Stomach smooth muscle (tissue), 2 donors: ENCODE results near the gene EEF2KMT.

Experiments used
- H3K27ac ChIP-seq: one replicate; pipeline ENCODE4 v1.7.0; 2013; ENCODE audit warnings: mild to moderate bottlenecking, low read length, inconsistent platforms
- H3K27me3 ChIP-seq, 2 donors: one replicate each; pipeline ENCODE4 v1.7.0; 2013; ENCODE audit warnings: low read length in 2 of 2; ENCODE audit not compliant: insufficient read depth in 2 of 2, control insufficient read depth in 1 of 2
- H3K36me3 ChIP-seq, 2 donors: one replicate each; pipeline ENCODE4 v1.7.0; 2013; ENCODE audit warnings: low read length in 2 of 2; ENCODE audit not compliant: control insufficient read depth in 2 of 2, insufficient read depth in 2 of 2
- H3K4me1 ChIP-seq: one replicate; pipeline ENCODE4 v1.7.0; 2013; ENCODE audit warnings: low read length; ENCODE audit not compliant: control insufficient read depth, insufficient read depth
- H3K4me3 ChIP-seq, 2 donors: one replicate each; pipeline ENCODE4 v1.7.0; 2013; ENCODE audit warnings: low read length in 2 of 2
- H3K9ac ChIP-seq, 2 donors: one replicate each; pipeline ENCODE4 v1.7.0; 2013; ENCODE audit warnings: low read length in 2 of 2, mild to moderate bottlenecking in 1 of 2
- H3K9me3 ChIP-seq, 2 donors: one replicate each; pipeline ENCODE4 v1.7.0; 2013; ENCODE audit warnings: low read length in 2 of 2; ENCODE audit not compliant: control insufficient read depth in 2 of 2
- donor health status: healthy.
- donor health status: Pancreatic carcinoma.

Gene EEF2KMT

GRCh38 chr16:5069048-5069447, 28.5 kb downstream of the EEF2KMT start:
- no peak overlapping the region for H3K27ac ChIP-seq
- H3K36me3 ChIP-seq: no peaks in the 10 kb centered on the region
- H3K9ac ChIP-seq: no peak overlapping the region
- H3K27me3 ChIP-seq: no peaks in the 10 kb centered on the region
- H3K4me1 ChIP-seq: peaks cover 17% of the 10 kb centered on the region
- H3K4me3 ChIP-seq: no peak overlapping the region
- no peaks in the 10 kb centered on the region for H3K9me3 ChIP-seq

GRCh38 chr16:5066511-5066910, 31.1 kb downstream of the EEF2KMT start:
- H3K36me3 ChIP-seq: no peaks in the 10 kb centered on the region
- H3K9me3 ChIP-seq: no peaks in the 10 kb centered on the region
- H3K4me3 ChIP-seq: no peak overlapping the region
- no peak overlapping the region for H3K27ac ChIP-seq
- H3K27me3 ChIP-seq: no peaks in the 10 kb centered on the region
- H3K4me1 ChIP-seq: peaks cover 7% of the 10 kb centered on the region
- no peak overlapping the region for H3K9ac ChIP-seq

GRCh38 chr16:5065813-5066212, 31.8 kb downstream of the EEF2KMT start, which contains the start of gene C16orf89:
Gene C16orf89, minus strand, starts transcription at chr16:5065956. Its CDS starts 48 bp downstream, at chr16:5065908.
- no peak within 1 kb of the TSS for H3K9ac ChIP-seq
- H3K4me1 ChIP-seq: peaks cover 1% of the 10 kb centered on the region
- H3K4me3 ChIP-seq: peak within 1 kb of the TSS in 1 of 2 donors; percentile 52
- no peaks in the 10 kb centered on the region for H3K27me3 ChIP-seq
- no peaks in the 10 kb centered on the region for H3K9me3 ChIP-seq
- no peak within 1 kb of the TSS for H3K27ac ChIP-seq
- no peaks in the 10 kb centered on the region for H3K36me3 ChIP-seq

DNA sequence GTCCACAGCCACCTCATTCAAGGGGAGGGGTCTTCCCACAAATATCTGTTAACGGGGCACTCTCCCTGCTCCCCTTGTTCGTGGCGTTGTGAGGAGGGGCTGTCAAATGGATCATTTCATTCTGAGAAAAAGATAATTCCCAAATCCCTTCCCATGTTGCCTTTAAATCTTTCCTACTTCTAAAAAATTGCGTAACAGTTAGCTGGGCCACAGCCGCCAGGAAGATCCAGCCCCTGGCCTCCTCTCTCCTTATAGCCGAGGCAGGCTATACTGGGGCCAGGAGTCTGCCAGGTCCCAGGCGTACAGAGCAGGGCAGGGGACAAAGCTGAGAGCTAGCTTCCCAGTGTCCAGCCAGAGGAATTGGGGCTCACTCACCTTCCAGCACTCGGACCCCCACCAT, 32.3 kb downstream of the EEF2KMT start:
- no peaks in the 10 kb centered on the region for H3K4me1 ChIP-seq
- H3K9me3 ChIP-seq: no peaks in the 10 kb centered on the region
- no peaks in the 10 kb centered on the region for H3K27me3 ChIP-seq
- no peak overlapping the region for H3K27ac ChIP-seq
- no peak overlapping the region for H3K9ac ChIP-seq
- H3K4me3 ChIP-seq: peak overlapping the region in 1 of 2 donors; percentile 52
- no peaks in the 10 kb centered on the region for H3K36me3 ChIP-seq

- no peak overlapping the region for H3K9ac ChIP-seq
- H3K4me3 ChIP-seq: peak overlapping the region in 1 of 2 donors; percentile 52
- H3K4me1 ChIP-seq: no peaks in the 10 kb centered on the region
- H3K9me3 ChIP-seq: no peaks in the 10 kb centered on the region
- H3K27me3 ChIP-seq: peaks cover 0 to 2% of the 10 kb centered on the region in 2 donors
- no peaks in the 10 kb centered on the region for H3K36me3 ChIP-seq
- H3K27ac ChIP-seq: no peak overlapping the region
Observed at GRCh38 chr16:5064915-5065314, 32.7 kb downstream of the EEF2KMT start.

- Histone ChIP-seq H3K9ac (no peak overlapping the region), H3K27me3 (peaks cover 0 to 2% of the 10 kb centered on the region in 2 donors), H3K4me3 (no peak overlapping the region), H3K9me3 (no peaks in the 10 kb centered on the region), H3K36me3 (no peaks in the 10 kb centered on the region), H3K27ac (no peak overlapping the region), H3K4me1 (no peaks in the 10 kb centered on the region)
Observed at GRCh38 chr16:5062790-5063765, 34.5 kb downstream of the EEF2KMT start.

- peaks cover 0 to 2% of the 10 kb centered on the region in 2 donors for H3K27me3 ChIP-seq
- H3K36me3 ChIP-seq: no peaks in the 10 kb centered on the region
- no peaks in the 10 kb centered on the region for H3K4me1 ChIP-seq
- no peak overlapping the region for H3K4me3 ChIP-seq
- no peak overlapping the region for H3K9ac ChIP-seq
- H3K27ac ChIP-seq: no peak overlapping the region
- H3K9me3 ChIP-seq: no peaks in the 10 kb centered on the region
Observed at GRCh38 chr16:5062051-5062450, 35.5 kb downstream of the EEF2KMT start.

DNA sequence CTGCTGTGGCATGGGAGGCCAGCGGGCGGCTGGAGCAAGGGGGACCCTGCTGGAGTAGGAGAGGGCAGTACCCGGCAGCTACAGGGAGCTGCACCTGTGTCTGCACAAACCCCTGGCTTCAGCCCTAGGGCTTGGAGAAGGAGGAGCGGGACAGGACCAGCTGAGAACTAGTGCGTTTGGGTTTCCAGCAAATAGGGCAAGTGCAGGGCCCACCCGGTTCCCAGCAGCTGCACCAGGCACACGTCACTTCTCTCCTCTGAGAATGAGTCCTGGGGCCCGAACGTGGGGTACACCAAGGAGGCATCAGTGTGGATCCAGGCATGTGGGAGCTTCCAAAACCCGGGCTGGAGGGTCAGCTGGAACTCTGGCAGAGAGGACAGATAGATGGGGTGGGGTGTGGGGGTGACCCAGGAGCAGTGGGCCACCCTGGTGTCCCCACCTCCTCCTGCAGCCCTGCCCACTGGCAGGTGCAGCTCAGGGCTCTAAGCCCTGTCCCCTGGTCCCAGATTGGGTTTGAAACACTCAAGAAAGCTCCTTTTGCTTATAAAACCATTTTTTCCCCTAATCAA, 37.4 kb downstream of the EEF2KMT start:
- H3K9me3 ChIP-seq: no peaks in the 10 kb centered on the region
- H3K27me3 ChIP-seq: peaks cover 0 to 2% of the 10 kb centered on the region in 2 donors
- no peak overlapping the region for H3K27ac ChIP-seq

DNA sequence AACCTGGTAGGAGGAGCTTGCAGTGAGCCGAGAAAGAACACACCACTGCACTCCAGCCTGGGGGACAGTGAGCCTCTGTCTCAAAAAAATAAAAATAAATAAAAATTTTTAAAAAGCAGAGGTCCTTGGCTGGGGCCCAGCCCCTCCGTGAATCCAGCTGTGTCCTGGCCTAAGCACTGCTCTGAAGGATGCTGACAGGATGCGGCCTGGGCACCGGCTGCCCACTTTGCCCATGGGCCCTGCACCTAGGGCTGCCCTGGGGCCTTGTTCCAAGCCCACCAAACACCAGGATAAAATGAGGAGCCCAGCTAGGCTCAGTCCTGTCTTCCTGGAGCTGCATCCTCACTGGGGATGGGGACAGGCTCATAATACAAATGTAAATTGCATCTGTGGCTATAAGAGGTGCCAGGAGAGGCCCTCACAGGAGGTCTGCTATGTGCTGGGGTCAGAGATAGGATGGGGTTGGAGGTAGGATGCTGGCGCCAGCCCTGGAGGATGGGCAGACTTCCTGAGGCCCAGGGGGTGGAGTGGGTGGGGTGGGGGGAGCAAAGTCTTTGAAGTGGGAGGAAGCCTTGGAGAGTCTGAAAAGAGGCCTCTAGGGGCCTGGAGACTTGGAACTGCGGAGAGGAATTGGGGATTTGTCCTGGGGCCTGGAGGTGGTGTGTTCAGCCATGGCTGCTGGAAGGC, 38.1 kb downstream of the EEF2KMT start:
- Histone ChIP-seq H3K4me3 (no peak overlapping the region), H3K4me1 (no peaks in the 10 kb centered on the region), H3K27ac (no peak overlapping the region), H3K9ac (no peak overlapping the region), H3K36me3 (no peaks in the 10 kb centered on the region), H3K27me3 (peaks cover 0 to 2% of the 10 kb centered on the region in 2 donors), H3K9me3 (no peaks in the 10 kb centered on the region)

More for the DNA sequence above, 37.4 kb downstream of the EEF2KMT start:
- no peaks in the 10 kb centered on the region for H3K4me1 ChIP-seq
- H3K9ac ChIP-seq: no peak overlapping the region
- no peaks in the 10 kb centered on the region for H3K36me3 ChIP-seq
- H3K4me3 ChIP-seq: no peak overlapping the region

- Histone ChIP-seq H3K4me1 (no peaks in the 10 kb centered on the region), H3K9me3 (no peaks in the 10 kb centered on the region), H3K27ac (no peak overlapping the region), H3K4me3 (no peak overlapping the region), H3K9ac (no peak overlapping the region), H3K27me3 (peaks cover 0 to 2% of the 10 kb centered on the region in 2 donors), H3K36me3 (no peaks in the 10 kb centered on the region)
Observed at GRCh38 chr16:5058476-5058875, 39.1 kb downstream of the EEF2KMT start.
